ENCODE measurements around the gene RESP18. TPM values are rescaled to one million over a fixed set of nuclear protein-coding genes. Genes with fewer than 3 reads are reported as not detected.

The RESP18 gene
- total RNA-seq = not detected

DNA sequence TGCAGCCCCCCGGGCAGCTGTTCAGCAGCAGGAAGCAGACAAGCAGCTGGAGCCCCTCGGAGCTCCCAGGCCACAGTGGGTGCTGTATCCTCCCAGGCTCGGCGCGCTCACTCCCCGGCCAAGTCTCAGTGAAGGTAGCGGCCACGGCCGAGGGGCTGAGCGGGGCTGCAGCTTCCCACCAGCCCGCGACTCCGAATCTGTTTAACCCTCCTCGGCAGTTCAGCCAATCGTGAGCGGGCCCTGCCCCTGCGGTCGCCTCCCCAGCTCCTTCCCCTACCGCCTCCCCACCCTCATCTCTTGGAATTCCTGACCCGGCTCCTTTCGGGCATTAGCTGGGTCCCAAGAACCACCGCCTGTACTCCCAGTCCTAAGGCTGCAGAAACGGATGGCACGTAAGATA is at the start of gene RESP18:
RESP18 (minus strand) TSS at position 203 of the 400 bp plus-strand sequence.
- DNase-seq (ENCODE audit: low read depth in 2 of 3, low spot score in 2 of 3) = no peak

DNA sequence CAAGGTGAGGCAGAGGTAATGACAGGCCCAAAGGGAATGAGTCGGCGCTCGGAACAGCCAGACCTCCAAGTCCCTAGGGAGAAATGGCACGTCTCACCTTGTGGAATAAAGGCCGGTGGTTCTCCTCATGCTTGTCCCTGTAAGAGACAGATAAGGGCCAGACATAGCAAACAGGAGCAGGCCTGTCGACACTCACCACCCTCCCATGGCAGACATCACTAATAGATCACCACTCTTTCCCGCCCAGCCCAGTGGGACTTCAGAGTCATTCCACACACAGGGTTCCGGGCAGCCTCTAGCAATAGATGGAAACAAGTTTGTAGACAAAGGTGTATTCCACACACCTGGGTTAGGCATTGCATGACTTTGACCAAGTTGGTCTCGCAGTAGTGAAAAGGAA is 48.9 kb upstream of the RESP18 start:
- DNase-seq (ENCODE audit: low read depth in 2 of 3, low spot score in 2 of 3) = no peak

DNA sequence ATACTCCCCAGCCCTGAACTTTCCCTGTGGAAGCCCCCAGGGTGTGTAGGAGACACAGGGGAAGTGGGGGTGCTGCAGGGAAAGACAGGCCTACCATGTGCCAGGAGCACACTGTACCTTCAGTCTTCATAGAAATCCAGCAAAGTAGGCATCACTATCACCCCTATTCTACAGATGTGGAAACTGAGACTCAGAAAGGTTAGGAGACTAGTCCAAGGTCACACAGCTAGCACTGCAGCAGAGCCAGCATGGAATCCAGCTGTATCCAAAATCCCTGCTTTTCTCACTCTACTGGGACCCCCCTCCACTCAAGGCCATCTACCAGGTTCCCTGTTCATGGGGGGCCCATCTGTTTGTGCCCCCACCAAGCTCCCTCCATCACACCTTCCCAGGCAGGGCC is 48.4 kb upstream of the RESP18 start:
- no peak for DNase-seq (ENCODE audit: low read depth in 2 of 3, low spot score in 2 of 3)

DNA sequence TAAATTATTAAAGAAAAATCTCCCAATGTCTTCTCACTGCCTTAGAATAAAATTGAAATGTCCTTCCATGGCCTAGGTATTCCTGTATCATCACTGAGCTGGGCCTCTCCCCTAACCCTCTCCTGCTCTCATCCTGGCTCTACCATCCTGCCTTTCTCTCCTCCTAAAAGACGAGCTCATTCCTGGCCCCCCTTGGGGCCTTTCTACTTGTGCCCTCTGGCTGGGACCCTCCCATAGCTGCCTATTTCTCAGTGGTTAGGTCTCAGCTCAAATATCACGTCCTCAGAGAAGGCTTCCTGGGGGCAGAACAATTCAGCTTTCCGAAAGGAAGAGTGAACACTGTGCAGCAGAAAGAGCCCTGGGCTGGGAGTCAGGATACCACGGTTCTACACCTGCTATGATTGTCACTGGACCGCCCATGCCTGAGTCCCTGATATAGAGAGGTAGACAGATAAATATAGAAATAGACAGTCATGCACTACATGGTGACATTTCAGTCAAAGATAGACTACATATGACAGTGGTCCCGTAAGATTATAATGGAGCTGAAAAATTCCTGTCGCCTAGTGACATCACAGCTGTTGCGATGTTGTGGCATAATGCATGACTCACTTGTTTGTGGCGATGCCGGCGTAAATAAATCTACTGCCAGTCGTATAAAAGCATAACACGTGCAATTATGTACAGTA is 45.8 kb upstream of the RESP18 start:
- DNase-seq (ENCODE audit: low read depth in 2 of 3, low spot score in 2 of 3) = no peak

DNA sequence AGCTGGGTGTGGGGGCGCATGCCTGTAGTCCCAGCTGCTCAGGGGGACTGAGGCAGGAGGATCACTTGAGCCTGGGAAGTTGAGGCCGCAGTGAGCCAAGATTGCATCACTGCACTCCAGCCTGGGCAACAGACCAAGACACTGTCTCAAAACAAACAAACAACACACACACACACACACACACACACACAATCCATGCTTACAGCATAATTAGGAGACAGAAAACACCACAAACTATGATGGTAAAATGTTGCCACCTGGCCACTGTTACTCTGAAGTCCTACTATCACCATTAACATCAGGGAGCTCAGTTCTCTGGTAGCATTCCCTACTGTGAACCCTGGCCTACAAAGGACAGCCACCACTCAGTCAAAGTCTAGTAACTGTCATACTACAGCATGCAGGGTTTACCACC is 36.9 kb upstream of the RESP18 start:
- no peak for DNase-seq (ENCODE audit: low read depth in 2 of 3, low spot score in 2 of 3)

DNA sequence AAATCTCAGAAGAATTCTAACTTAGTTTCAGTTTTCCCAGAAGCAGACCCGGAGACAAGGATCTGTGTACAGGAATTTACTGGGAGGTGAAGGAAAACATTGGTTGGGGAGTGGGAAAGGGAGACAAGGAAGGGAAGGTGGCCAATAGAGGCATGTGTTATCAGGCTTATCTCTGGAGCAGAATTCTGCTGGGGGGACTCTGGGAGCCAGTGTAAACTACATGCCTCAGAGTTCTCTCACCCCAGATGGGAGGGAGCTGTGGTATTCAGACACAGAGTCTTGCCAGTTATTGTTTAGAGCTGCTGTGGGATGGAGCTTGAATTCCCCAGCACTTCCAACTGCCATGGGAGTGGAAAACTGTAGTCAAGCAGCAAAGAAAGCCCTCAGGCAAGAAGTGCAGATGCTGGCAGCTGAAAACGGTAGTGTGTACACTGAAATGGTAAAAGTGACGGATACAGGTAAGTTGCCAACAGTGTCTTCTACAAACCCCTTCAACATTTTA is 36.2 kb upstream of the RESP18 start:
- no peak for DNase-seq (ENCODE audit: low read depth in 2 of 3, low spot score in 2 of 3)

DNA sequence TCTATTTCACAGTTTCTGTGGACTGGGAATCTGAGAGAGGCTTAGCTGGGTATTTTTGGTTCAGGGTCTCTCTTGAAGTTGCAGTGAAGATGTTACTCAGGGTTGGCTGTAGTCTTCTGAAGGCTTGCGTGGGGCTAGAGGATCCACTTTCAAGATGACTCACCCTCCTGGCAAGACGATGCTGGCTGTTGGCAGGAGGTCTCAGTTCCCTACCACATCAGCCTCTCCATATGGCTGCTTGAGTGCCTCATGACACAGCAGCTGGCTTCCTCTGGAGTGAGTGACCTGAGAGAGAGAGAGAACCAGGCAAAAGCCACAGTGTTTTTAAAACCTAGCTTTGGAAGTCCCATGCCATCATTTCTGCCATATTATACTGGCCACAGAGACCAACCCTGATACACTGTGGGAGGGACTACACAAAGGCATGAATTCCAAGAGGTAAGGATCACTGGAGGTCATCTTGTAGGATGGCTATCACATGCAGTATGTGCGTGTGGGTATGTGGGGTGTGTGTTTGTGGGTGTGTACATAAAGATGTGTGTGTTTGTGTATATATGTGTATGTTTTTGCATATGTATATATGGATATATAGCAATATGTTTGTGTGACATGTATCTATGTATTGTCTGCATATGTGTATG is 30.1 kb upstream of the RESP18 start:
- peak in 2 of 3 donors; percentile 30 to 53 for DNase-seq (ENCODE audit: low read depth in 2 of 3, low spot score in 2 of 3)

DNA sequence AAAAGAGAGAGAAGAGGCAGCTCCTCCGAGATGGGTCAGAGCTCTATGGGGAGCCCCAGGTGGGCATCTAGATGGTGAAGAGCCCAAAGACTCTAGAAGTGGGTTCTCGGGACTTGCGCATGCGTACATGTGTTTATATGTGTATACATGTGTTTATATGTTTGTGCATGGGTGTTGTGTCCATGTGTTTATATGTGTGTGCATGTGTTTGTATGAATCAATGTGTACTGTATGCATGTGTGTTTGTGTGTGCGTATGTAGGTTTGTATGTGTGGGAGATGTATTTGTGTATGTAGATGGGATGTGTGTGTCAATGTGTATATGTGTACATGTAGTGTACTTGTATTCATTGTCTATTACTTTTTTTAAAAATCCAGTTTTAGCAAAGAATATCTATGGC is 29.5 kb upstream of the RESP18 start:
- no peak for DNase-seq (ENCODE audit: low read depth in 2 of 3, low spot score in 2 of 3)

DNA sequence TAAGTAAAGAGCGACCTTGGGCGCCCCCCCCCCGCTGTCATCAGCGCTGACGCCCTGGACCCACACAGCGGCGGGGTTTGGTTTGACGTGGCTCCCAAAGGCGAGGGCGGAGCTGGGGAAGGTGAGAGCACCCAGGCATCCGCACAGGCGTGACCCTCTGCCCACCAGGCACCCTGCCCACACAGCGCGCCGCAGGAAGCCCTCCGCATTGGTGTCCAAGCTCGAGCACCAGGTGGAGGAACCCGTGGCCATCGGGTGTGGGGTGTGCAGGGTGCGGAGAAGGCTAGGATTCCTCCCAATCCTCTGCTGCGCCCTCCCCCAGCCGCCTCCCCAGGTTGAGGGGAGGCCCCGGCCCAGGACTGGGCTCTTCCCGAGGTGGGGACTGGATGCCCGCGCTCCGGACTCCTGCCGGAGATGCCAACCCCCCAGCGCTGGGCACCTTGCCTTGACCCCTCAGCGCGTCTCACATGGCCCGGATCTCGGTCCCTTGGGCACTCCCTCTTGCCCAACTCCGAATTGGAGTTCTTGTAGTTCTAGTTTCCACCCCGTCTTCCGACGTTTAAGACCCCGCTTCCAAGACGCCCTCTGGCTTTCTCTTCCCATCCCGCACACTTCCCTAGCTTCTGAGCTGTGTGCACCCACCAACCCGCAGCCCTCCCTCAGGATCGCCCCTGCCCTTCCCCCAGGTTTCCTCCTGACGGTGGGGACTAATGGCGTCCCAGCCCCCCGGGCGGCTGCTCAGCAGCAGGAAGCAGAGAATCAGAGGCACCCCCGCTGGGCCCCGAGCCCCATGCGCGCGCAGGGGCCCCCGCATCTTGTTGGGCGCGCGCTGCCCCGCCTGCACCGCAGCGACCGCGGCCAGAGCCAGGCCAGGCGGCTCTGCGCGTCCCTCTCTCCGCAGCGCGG is 25.9 kb upstream of the RESP18 start:
- no peak for DNase-seq (ENCODE audit: low read depth in 2 of 3, low spot score in 2 of 3)

DNA sequence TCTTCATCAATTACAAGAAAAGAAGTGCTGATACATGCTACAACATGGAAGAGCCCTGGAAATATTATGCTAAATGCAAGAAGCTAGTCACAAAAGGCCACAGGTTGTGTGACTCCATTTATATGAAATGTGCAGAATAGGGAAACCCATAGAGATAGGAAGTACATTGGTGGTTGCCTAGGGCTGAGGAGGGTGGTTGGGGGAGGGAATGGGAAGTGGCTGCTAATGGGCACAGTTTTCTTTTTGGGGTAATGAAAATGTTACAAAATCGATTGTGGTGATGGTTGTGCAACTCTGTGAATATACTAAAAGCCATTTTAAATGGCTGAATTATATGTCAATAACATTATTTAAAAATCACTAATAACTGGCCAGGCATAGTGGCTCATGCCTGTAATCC is 24.3 kb upstream of the RESP18 start:
- DNase-seq (ENCODE audit: low read depth in 2 of 3, low spot score in 2 of 3) = no peak

DNA sequence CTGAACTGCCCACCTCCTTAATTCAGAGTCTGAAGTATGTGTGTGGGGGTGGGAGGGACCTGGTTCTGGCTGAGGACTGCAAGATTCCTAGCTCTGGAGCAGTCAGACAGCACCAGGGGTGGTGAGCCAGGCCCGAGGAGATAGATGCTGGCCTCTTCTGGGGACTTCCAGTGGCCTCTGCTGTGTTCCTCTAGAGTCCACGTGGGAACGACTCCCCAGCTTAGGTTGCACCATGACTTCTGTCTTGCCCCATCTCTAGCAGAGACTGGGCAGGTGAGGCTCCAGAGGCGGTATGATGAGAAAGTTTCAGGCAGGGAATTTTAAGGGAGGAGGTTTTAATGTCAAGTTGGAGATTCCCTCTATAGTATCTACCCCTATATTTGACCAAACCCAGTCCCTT is 22.0 kb upstream of the RESP18 start:
- no peak for DNase-seq (ENCODE audit: low read depth in 2 of 3, low spot score in 2 of 3)

DNA sequence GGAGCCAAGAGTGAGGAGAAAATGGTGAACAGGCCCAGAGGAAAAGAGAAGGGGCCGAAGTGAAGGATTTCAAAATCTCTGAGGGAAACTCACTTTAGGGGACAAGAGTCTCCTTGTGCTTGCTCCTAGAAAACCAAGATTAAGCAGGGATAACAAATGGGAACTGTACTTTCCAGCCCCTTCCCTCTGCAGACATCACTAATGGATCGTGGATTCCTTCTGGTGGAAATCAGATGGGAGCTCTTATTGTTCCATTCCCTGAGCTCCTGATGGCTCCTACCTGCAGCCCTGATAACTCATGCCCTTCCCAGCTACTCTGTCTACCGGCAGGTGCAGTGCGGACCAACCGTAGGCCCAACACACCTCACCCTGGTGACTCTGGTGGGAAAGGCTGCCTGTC is 20.6 kb upstream of the RESP18 start:
- no peak for DNase-seq (ENCODE audit: low read depth in 2 of 3, low spot score in 2 of 3)

DNA sequence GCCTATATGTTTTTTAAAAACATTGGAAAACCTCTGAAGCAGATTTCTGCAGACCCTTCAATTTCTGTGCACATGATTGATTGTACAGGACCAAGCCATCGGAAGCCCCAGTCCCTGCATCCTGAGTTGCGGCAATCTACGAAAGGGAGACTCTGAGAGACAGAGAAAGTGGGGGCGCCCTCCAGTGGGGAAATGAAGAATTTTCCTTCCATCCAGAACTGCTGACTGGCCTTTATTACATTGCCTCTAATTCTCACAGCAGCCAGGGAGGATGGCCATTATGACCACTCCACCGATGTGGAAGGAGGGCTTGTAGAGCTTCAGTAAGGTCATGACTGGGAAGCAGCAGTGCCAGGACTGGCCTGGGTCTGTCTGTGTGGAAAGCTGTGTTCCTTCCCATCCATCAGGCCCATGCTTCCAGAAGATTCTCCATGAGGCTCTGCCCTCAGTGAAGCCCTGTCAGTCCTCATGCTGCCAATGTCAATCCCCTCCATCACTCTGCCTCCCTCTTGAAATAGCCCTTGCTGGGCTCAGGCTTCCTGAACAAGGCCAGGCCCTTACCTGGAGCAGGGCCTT is 20.0 kb upstream of the RESP18 start:
- DNase-seq (ENCODE audit: low read depth in 2 of 3, low spot score in 2 of 3) = peak; percentile 24 to 83 (median 63)

DNA sequence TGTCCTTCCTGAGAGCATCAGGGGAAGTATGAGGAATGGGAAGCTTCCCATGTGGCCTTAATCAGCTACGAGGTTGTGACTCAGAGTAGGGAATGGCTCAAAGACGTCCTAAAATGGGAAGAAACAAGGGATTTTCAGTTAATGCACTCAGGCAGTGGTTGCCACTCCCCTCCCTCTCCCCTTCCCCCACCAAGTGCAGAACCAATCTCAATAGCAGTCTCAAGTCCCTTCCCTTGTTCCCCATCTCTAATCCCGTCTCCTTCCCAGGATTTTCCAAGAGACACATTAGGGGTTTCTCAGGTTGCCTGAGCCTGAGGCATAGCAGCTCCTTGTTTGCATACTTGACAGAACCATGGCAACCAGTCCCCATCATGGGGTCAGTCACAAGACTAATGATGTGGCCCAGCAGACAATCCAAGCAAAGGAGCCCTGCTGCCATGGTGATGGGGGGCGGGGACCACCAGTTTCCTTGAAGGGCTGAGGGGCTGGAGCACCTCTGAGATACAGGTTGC is 18.2 kb upstream of the RESP18 start:
- no peak for DNase-seq (ENCODE audit: low read depth in 2 of 3, low spot score in 2 of 3)

DNA sequence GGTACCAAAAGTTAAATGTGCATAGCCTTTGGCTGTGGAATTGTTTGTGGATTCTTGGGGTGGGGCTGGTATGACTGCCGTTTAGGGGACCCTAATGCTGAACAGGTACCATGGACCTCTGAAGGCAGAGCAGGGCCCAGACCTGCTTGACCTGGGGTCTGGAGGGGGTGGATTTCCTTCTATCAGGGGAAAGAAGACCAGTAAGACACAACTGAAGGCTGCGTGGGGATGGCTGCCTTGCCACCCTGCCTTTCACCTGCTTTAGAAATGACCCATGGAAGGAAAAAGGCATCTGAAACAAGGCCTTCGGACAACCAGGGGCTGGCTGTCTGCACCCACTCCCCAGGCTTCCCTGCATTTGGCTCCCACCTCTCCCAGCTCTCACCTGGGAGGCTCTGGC is 17.7 kb upstream of the RESP18 start:
- no peak for DNase-seq (ENCODE audit: low read depth in 2 of 3, low spot score in 2 of 3)

DNA sequence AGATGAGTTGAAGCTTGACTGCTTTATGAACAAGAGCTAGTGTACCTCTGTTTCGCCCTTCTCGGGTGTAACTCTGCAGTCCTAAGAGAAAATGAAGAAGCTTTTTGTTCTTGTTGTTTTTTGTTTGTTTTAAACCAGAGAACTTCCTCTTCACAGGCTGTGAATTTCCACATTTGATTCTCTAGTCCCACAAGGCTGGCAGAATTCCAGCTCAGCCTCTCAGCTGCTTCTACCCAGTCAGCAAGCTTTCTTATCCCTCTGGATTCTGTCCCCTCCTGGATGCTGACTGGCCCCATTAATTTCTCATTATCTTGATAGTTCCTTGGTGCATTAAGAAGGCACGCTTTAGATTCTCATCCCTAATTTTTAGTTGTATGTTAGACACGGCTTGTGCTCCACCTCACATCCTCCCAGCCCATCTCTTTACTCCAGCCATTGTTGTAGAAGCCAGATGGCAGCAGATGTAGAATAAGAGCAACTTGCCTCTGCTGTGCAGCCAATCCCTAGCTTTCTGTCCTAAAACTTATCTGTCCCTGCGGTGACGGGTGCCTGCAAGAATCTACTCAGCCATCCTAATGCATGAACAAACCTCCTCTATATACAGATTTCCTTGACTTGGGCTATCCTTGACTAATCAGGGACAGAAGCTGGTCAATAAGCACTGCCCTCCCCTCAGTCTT is 12.3 kb upstream of the RESP18 start:
- peak in 1 of 3 donors; percentile 55 for DNase-seq (ENCODE audit: low read depth in 2 of 3, low spot score in 2 of 3)

DNA sequence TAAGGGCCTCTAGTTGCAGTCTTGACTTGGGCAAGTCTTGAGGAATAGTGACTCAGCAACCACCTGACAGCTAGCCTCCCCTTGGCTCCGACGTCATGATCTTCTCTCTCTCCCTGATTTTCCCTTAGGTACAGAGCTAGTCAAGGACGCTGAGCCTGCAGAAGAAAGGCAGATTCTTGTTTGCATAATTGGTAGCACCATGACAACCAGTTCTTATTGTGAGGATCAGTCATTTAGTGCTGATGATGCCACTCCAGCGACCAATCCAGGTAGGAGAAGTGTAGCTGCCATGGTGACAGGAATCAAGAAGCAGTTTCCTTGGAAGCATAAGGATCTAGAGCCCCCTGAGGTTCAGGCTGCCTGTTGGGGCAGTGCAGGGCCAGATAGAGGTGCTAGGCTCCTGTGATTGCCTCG is 2.8 kb upstream of the RESP18 start:
- no peak for DNase-seq (ENCODE audit: low read depth in 2 of 3, low spot score in 2 of 3)

DNA sequence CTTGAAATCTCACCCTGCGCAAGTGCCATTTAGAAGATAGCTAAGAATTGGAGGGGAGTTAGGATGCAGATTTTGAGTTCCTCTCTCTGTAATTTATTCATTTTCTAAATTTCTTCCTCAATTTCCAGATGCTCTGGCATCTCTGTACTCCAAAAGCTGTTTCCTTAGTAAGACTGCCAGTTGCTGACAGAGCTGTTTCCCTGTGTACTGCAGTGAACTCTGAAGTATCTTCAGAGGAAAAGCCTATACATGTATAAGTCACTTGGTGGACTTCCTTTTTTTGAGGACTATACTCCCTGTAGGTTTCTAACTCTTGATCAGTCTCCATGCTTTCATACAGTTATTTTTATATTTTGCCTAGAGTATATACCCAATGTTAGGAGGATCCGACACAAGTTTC is 1.5 kb upstream of the RESP18 start:
- no peak for DNase-seq (ENCODE audit: low read depth in 2 of 3, low spot score in 2 of 3)

DNA sequence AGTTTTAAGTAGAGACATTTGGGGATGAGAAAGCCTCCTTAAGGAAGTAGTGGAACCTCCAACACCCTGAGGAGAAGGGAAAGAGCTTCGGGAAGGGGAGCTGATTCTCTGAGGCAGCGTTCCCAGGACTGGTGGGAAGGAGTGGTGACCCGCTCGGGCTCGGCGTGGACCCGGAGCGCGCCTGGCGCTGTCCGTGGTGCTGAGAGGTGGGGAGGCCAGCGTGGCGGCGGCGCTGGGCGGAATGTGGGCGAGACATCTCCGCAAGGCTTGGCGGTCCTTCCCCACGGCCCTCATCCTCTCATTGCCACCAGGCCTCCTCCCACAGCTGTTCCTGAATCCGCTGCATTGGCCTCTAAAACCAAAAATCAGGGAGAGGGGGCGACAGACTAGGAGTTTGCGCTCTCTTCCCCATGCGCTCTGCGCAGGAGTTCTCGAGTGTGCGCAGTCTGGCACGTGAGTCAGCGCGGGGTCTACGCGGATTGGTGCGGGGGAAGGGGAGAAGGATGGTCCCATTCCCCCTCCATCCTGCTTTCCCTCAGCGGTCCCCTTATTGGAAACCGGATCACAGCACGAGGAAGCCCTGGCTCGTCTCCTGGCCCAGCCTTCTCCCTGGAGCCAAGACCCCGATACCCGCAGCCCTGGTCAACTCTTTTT is 857 bp downstream of the RESP18 start:
- peak in 2 of 3 donors; percentile 31 to 52 for DNase-seq (ENCODE audit: low read depth in 2 of 3, low spot score in 2 of 3)

DNA sequence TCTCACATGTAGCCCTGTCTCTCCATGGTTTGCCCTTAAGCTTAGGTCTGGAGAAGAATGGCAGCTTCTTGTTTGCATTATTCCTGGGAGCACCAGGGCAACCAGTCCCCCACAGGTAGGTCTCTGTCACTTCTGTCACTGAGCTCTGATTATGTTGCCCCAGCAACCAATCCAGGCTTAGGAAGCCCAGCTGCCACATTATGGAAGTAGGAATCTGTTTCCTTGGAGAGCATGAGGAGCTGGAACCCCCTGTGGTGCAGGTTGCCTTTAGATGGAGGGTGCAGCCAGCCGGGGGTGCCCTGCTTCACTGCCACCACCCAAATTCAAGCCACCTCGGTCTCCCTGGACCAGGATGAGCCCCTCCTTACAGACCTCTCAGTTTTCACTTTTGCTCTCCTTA is 4.8 kb downstream of the RESP18 start:
- no peak for DNase-seq (ENCODE audit: low read depth in 2 of 3, low spot score in 2 of 3)

Data from hematopoietic multipotent progenitor cell (in vitro differentiated cells).